Lower leg skin (tissue), 3 donors: ENCODE data around the gene CDC42EP5.

Source experiments
- CTCF ChIP-seq, 3 donors: fragments of 450-650 bp; IDR thresholded peaks; one replicate each; pipeline ENCODE4 v1.5.1; 2016; ENCODE audit warnings: antibody characterized with exemption in 3 of 3, mild to moderate bottlenecking in 3 of 3, moderate library complexity in 2 of 3
- POLR2A ChIP-seq, 2 donors: fragments of 450-650 bp; IDR thresholded peaks; one replicate each; pipeline ENCODE4 v1.6.1; 2016 to 2017; ENCODE audit warnings: antibody characterized with exemption in 2 of 2, mild to moderate bottlenecking in 1 of 2, moderate library complexity in 1 of 2

DNA sequence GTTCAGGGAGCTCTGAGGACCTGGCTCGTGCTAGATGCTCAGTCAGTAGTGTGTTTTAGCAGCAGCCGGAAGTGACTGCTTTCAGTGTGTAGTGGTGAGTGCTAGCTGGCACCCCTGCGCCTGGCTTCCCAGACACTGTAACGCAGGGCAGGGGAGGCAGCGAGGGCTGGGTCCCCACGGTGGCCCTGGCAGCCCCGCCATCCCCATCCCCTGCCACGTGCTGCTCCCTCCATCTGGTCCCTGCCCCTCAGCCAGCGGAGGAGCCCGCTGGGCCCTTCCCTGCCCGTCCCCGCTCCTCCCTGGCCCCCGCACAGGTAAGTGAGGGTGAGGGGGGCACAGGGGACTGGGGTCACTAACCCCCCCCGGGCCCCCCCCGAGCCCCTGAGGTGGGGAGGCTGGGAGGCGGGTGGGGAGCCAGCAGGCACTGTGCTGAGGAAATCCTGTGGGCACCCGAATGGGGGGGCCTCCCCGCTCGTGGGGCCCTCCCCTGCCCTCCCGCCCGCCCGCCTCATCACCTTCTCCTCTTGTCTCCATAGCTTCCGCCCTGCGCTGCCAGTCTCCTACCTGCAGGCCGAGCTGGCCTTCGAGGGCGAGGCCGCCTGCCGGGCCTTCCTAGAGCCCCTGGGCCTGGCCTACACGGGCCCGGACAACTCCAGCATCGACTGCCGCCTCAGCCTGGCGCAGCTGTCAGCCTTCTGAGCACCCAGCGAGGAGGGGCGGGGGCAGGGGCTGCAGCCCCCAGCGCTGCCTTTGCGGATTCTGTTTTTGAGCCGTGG is 12.7 kb downstream of the CDC42EP5 start:
- TF ChIP-seq CTCF (IDR thresholded peaks at IDR 0.05) (no peak), POLR2A (IDR thresholded peaks at IDR 0.05) (no peak)
